ENCODE results near the gene SIGLEC6.
"Not testable (repeated sequence)": the region's sequence is repeated elsewhere in the genome, so short reads cannot be mapped to it uniquely, and the experiment has no call there.

SIGLEC6 gene

GRCh38 chr19:51508059-51508733 lies 23.3 kb downstream of the SIGLEC6 start:
- no peak for DNase-seq

GRCh38 chr19:51507640-51508058 lies 23.8 kb downstream of the SIGLEC6 start:
- DNase-seq, result no peak

- DNase-seq, result no peak
Measured at GRCh38 chr19:51507192-51507591, 24.3 kb downstream of the SIGLEC6 start.

GRCh38 chr19:51505904-51506303 lies 25.6 kb downstream of the SIGLEC6 start:
- no peak for DNase-seq

- DNase-seq, result no peak
Measured at GRCh38 chr19:51503896-51504295, 27.6 kb downstream of the SIGLEC6 start.

GRCh38 chr19:51503286-51503817 lies 28.1 kb downstream of the SIGLEC6 start:
- no peak for DNase-seq

GRCh38 chr19:51501594-51502263 lies 29.7 kb downstream of the SIGLEC6 start, which contains the start of gene SIGLEC12:
Gene SIGLEC12, minus strand, starts transcription at chr19:51501800. Its CDS starts 67 bp downstream, at chr19:51501733.
- DNase-seq, result peak; percentile 5

GRCh38 chr19:51500931-51501330 lies 30.5 kb downstream of the SIGLEC6 start:
- DNase-seq, result not testable (repeated sequence)

- no peak for DNase-seq
Measured at GRCh38 chr19:51497666-51498065, 33.8 kb downstream of the SIGLEC6 start.

GRCh38 chr19:51493776-51494175 lies 37.7 kb downstream of the SIGLEC6 start:
- no peak for DNase-seq

GRCh38 chr19:51491586-51491985 lies 39.9 kb downstream of the SIGLEC6 start:
- DNase-seq, result no peak

- no peak for DNase-seq
Measured at GRCh38 chr19:51490676-51491075, 40.8 kb downstream of the SIGLEC6 start.

- DNase-seq, result no peak
Measured at GRCh38 chr19:51489113-51489512, 42.4 kb downstream of the SIGLEC6 start.

- no peak for DNase-seq
Measured at GRCh38 chr19:51488491-51488890, 43.0 kb downstream of the SIGLEC6 start.

- no peak for DNase-seq
Measured at GRCh38 chr19:51485960-51486660, 45.4 kb downstream of the SIGLEC6 start.

GRCh38 chr19:51480590-51480989 lies 50.9 kb downstream of the SIGLEC6 start:
- DNase-seq, result no peak

- no peak for DNase-seq
Measured at GRCh38 chr19:51479531-51480331, 51.7 kb downstream of the SIGLEC6 start.

GRCh38 chr19:51478381-51479234 lies 52.9 kb downstream of the SIGLEC6 start, which contains the start of gene CEACAM18:
Gene CEACAM18, plus strand, starts transcription at chr19:51478539.
- no peak for DNase-seq

GRCh38 chr19:51477344-51477743 lies 54.1 kb downstream of the SIGLEC6 start:
- DNase-seq, result no peak

GRCh38 chr19:51476164-51476563 lies 55.3 kb downstream of the SIGLEC6 start:
- DNase-seq, result no peak

GRCh38 chr19:51473009-51473707 lies 58.3 kb downstream of the SIGLEC6 start:
- DNase-seq, result peak; percentile 70
